Muscle of arm (tissue), 12 donors: ENCODE data around the gene CCDC78. TPM values are rescaled to one million over a fixed set of nuclear protein-coding genes. Genes with fewer than 3 reads are reported as not detected.

Source experiments
- DNase-seq: peaks from one replicate; pipeline ENCODE4 v3.0.0-alpha.2; 2013
- polyA plus RNA-seq, 12 donors: library from polyadenylated mRNA; unstranded; fragments of 120-200 nt; gene quantifications; one replicate each; pipeline ENCODE4 v1.2.1, GENCODE V29; 2013; ENCODE audit not compliant: insufficient read length in 12 of 12

Gene CCDC78
- polyA plus RNA-seq, 12 donors: 0.58 to 1.5 (median 0.86) TPM; not detected in 2

DNA sequence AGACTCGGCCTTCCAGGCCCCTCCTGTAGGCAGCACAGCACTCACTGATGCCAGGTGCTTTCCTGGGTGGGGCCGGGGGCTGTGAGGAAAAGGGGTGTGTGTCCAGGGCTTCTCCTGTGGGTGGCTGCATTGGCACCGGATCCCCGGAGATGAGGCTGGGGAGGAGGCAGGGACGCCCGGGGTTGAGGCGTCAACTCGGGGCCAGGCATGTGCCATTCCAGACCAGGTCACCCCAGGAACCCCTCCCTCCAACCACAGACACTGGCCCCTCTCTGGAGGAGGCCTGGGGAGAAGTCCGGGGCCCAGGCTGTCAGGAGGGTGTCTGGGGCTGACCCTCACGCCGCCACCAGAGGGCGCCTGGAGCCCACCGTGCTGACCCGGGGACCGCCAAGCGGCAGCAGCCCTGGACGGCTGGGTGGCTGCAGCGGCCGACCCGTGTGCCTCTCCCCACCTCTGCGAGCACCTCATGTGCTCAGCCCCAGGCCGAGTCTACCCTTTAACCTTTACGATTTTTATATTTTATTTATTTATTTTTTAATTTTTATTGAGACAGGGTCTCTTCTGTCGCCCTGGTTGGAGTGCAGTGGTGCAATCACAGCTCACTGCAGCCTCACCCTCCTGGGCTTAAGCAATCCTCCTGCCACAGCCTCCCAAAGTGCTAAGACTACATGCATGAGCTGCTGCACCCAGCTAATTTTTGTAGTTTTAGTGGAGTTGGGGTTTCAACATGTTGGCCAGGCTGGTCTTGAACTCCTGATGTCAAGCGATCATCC, 14.5 kb downstream of the CCDC78 start:
- DNase-seq: peak; percentile 77

- no peak for DNase-seq
Observed at GRCh38 chr16:711084-711483, 15.2 kb downstream of the CCDC78 start.

DNA sequence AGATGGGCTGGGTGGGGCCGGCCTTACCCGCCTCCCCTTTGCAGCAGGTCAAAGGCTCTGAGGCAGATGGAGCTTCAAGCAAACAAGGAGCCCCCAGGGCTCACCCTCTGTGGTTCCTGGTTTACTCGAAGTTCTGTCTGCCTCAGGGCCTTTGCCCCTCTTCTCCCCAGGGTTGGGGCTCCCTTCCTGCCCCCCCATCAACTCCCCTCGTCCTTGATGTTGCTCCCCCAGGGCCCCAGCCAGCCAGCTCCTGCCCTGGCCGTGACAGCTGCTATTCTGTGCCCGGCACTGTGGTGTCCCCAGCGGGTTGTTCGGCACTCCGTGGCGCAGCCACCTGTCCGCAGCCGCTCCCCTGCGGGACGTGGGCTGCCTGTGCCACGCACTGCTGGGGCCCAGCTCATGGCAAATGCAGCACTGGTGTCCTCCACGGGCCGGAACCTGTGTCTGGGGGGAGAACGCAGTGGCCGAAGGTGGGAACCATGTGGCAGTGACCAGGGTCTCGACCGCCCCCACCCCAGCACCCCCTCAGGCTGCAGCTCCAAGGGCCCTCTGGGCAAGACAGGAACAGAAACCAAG, 15.7 kb downstream of the CCDC78 start:
- no peak for DNase-seq

DNA sequence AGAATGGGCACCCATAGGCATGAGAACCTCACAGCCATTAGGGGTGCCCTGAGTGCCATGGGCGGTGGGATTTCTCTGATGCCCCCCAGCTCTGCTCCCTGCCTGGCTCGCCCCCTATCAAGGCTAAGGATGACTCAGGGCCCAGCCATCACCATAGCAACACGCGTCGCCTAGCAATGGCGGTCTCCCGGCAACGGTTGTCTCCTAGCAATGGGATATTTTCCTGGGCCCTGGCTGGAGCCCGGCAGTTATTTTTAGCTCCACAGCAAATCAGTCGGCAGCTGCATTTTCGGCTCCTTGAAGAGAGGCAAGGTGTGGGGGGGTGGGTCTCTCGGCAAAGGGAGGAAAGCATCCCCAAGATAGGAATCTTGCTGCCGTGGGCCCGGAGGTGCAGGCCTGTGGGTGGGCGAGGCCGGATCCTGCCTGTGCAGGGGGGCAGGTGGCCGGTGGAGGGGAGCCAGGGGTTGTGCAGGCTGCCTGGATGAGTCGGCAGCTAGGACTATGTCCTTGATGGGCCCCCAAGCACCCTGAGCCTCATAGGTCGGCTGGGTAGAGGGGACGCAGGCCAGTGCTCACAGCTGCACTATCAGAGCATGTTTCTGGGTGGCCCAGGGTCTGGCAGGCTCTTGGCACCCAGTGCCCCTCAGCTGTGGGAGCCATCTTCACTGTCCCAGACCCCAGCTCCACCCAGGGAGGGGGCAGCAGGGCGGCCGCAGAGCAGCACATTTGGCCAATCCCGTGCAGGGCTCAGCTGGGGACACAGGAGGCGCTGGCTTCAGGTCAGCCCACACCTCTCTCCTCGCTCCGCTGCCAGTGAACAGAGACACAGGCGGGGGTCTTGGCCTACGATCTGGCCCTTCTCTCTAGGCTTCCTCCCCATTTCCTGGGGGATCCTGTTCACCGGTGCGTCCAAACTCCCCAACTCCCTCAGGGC, 16.4 kb downstream of the CCDC78 start:
- DNase-seq: peak; percentile 50

- DNase-seq: no peak
Observed at GRCh38 chr16:708959-709358, 17.3 kb downstream of the CCDC78 start.

DNA sequence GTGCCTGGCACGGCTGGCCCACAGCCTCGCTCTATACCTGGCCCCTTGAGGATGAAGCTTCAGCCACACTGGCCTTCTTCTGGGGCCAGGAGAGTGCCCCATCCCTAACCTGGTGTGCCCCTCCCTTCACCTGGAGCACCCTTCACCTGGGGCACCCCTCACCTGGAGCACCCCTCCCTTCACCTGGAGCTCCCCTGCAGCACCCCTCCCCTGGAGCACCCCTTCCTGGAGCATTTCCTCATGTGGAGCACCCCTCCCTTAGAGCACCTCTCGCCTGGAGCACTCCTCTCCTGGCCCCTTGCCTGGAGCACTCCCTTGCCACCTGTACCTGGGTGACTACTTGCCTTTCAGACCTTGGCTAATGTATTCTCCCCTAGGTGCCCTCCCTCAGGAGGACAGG, 18.2 kb downstream of the CCDC78 start:
- DNase-seq: no peak

- no peak for DNase-seq
Observed at GRCh38 chr16:707062-707538, 19.1 kb downstream of the CCDC78 start.

DNA sequence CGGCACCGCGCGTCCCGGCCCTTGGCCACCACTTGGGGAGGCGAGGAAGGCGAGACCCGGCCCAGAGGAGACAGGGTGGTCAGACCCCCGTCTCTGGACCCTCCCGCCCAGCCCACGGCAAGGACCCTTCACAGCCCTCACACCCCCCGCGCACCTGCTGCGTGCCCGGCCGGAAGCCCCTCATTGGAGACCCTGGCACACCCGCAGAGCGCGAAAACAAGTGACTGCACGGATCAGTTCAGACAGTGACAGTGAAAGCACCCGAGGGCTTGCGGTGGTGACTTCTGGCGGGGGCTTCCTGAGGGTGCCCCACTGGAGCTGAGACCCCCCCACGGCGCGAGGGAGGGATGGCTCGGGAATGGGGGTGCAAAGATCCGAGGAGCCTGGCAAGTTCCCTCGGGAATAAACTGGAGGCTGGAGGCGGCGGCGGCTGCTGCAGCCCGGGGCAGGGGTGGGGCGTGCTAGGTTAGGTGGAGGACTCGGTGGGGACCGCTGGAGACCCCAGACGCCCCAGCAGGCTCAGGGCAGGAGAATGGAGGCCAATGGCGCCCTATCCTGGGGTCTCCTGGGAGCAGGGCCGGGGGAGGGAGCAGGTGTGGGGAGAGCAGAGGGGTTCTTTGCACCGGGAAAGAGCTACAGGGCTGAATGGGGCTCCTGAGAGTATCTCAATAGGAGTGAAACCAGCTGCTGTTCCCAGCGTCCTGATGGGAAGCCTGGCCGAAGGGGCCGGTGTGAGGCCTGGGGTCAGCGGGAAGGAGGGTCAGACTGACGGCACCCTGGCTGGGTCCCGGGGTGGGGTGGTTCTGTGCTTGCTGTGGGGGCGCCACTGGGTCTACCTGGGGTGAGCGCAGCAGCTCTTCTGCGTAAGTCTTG, 19.8 kb downstream of the CCDC78 start:
- no peak for DNase-seq

DNA sequence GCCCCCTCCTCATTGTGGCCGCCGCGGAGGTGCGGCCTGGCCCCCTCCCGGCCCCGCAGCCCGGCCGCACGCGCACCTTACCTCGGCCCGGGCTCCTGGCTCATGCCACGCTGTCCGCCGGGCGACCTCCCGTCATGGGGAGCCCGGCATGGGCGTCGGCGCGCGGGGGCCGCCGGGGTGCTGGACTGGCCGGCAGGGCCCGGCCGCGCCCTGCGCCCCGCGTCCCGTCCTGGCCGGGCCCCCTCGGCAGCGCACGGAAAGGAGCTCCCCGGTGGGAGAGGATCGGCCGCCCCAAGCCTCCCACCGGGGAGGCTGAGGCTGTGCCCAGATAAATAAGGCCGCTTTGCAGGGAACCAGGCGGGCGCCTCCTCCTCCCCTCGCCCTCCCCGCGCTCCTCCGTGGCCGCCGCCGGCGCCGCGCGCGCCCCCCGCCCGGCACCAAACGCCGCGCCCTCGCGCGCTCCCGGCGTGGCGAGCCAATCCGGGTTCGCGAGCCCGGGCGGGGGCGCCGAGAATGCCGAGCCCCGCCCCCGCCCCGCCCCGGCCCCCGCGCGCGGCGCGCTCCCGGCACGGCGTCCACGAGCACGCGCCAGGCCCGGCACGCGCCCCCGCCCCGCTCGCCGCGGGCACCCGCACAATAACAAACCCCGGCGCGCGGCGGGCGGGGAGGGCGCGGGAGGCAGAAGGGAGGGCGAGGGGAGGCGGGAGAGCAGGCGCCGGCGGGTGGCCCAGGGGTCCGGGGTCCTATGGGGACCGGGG, 20.6 kb downstream of the CCDC78 start, which contains the start of gene FBXL16:
FBXL16 (minus strand) TSS at position 371 of the 758 bp plus-strand sequence. CDS start 8,396 bp downstream, outside the sequence.
- no peak for DNase-seq

GRCh38 chr16:704552-705380, 21.5 kb downstream of the CCDC78 start:
- DNase-seq: no peak

- DNase-seq: no peak
Observed at GRCh38 chr16:704047-704446, 22.2 kb downstream of the CCDC78 start.

DNA sequence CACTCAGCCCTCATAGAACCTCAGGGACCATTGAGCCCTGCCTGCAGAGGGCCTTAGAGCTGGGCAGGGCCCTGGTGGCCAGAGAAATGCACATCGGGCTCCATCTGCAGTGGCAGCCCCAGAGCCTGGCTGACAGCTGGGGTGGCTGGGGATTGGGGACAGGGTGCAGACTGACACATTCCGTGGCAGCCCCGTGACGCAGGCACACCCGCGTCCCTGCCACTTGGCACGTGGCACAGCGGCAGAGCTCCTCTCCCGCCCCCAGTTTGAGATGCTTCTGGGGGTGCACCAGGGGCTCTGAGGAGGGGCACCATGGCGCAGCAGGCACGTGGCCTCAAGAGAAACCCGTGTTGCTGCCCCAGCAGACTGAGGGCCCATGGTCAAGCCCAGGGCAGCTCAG, 22.8 kb downstream of the CCDC78 start:
- DNase-seq: no peak

DNA sequence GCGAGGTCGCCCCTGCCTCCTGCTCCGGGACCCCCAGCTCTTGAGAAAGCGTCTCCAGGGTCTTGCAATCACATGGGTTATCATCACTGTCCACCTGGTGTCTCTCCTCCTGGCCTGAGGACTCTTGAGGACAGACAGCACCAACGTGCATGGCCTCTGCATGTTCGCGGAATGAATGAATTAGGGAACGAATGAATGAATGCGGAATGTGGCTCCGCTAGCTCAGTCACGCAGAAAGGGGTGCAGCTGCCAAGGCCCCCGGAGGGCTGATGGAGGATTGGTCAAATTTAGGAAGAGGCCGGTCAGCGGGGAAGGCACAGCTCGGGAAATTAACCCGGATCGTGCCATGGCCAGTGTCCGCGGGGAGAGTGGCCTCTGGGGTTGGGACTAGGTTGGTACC, 23.9 kb downstream of the CCDC78 start:
- DNase-seq: no peak

- DNase-seq: no peak
Observed at GRCh38 chr16:700684-701584, 25.3 kb downstream of the CCDC78 start.

DNA sequence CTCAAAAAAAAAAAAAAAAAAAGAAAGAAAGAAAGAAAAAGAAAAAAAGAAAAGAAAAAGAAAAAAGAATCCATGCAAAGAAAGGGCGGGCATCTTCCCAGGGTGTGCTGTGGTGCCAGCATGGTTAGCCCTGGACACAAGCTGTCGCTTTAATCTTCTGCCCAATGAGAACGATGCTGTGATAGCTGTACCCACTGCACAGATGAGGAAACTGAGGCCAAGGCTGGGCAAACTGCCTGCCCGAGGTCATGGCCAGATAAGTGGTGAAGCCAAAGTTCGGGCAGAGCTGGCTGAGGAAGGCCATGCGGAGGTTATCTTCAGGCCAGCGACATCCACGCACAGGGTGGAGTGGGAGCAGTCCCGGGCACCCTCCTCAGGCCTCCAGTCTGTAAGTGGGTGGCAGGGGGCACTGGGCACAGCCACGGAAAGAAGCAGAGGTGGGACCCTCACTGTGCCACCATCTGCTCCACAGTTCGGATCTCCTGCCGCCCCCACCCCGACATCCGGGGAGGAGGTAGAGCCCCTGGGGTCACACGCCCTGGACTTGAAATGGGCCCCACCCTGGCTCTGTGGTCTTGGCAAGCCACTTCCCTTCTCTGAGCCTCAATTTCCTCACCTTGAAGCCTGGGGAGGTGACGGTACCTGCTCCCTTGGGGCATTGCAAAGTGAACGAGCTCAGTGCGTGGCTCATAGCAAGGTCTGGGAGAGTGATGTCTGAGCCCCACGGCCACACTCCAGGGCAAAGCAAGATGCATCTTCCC, 27.2 kb downstream of the CCDC78 start:
- no peak for DNase-seq

DNA sequence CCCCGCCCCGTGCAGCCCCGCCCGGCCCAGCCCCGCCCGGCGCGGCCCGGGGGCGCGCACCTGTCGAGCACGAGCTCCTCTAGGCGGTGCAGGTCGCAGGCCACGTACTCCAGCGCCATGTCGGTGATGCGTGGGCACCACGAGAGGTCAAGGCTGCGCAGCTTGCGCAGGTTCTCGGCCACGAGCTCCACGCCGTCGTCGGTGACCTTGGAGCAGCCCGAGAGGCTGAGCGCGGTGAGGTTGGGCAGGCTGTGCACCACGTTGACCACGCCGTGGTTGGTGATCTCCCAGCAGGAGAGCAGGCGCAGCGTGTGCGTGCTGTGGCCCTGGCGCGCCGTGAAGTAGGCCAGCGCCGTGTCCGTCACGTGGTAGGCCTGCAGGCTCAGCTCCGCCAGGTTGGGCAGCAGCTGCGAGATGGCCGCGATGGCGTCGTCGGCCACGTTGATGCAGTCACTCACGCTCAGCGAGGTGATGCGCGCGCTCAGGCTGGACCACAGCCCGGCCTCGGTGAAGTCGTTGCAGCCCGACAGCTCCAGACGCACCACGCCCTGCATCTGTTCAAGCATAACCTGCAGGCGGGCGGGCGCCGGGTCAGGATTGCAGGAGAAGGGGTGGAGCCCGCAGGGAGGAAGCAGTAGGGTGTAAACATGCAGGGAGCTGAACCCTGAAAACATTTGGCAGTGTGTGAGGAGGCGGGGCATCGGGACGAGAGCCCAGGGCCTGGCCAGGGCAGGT, 30.7 kb downstream of the CCDC78 start:
- no peak for DNase-seq

- DNase-seq: no peak
Observed at GRCh38 chr16:694863-695354, 31.3 kb downstream of the CCDC78 start.
